K562 (cell line): ENCODE data around the gene SPDYE6. TPM values are rescaled to one million over a fixed set of nuclear protein-coding genes. Genes with fewer than 3 reads are reported as not detected.

Source experiments
- ATAC-seq: fragments of 200-7000 bp; cut with Tn5 transposase; 3 replicates; pipeline ENCODE4 v1.9.1; 2020; ENCODE audit warnings: moderate library complexity
- BruUV-seq: library from RNA; stranded (reverse); fragments of 400-500 nt; replicated peaks from 2 replicates; lab custom pipeline; 2021; lab: Mats Ljungman, UMichigan
- CTCF ChIA-PET: fragments of 300-600 bp; formaldehyde crosslinking; extraction: SDS; loops from one replicate; lab custom pipeline; 2021; ENCODE audit warnings: low intra/inter-chr PET ratio; lab: Yijun Ruan, JAX
- POLR2A ChIA-PET: fragments of 300-600, 350-650 bp; sonication (Branson Sonifier 250); formaldehyde crosslinking; extraction: SDS; loops from one replicate; lab custom pipeline; 2021; ENCODE audit warnings: antibody characterized with exemption, inconsistent platforms; lab: Yijun Ruan, JAX
- DNase-seq, 4 experiments: peaks; one replicate each; pipeline versions ENCODE4 v3.0.0 to v3.0.0-alpha.2; 2011 to 2018; ENCODE audit warnings: low spot score in 3 of 4, mixed read lengths in 3 of 4; ENCODE audit errors: extremely low read depth in 1 of 4
- FAIRE-seq: peaks from 2 replicates; lab custom pipeline; 2011; peaks lifted over from hg19 to GRCh38; lab: Jason Lieb, UNC
- H2AFZ ChIP-seq: 2 replicates; pipeline ENCODE4 v1.6.0; 2011; ENCODE audit warnings: low read depth, low read length, control low read depth, inconsistent platforms
- H3K27ac ChIP-seq: fragments of 200-600 bp; 3 replicates; pipeline ENCODE4 v1.8.0; 2011; ENCODE audit warnings: low read depth, mild to moderate bottlenecking, control low read depth, inconsistent platforms, low read length, moderate library complexity, mixed read lengths; ENCODE audit errors: extremely low read depth
- H3K27me3 ChIP-seq, 2 experiments: fragments of 300-600 bp in 1 of 2; 2 replicates in 1 of 2; 3 replicates in 1 of 2; pipeline versions ENCODE4 v1.6.0 to v1.8.0; 2011; ENCODE audit warnings: inconsistent platforms in 2 of 2, low read length in 2 of 2, mild to moderate bottlenecking in 1 of 2, mixed read lengths in 1 of 2, moderate library complexity in 1 of 2; ENCODE audit not compliant: control insufficient read depth in 2 of 2, insufficient read depth in 2 of 2
- H3K36me3 ChIP-seq: fragments of 300-600 bp; 3 replicates; pipeline ENCODE4 v1.8.0; 2011; ENCODE audit warnings: mild to moderate bottlenecking, low read length, inconsistent platforms; ENCODE audit not compliant: control insufficient read depth, insufficient read depth
- H3K4me1 ChIP-seq, 2 experiments: fragments of 200-600 bp in 1 of 2; replicated peaks in 1 of 2; 2 replicates in 1 of 2; 3 replicates in 1 of 2; pipeline versions ENCODE4 v1.5.1 to v1.8.0; 2011; ENCODE audit warnings: inconsistent platforms in 2 of 2, low read length in 2 of 2, mild to moderate bottlenecking in 1 of 2, mixed read lengths in 1 of 2, moderate library complexity in 1 of 2; ENCODE audit not compliant: control insufficient read depth in 2 of 2, insufficient read depth in 2 of 2
- H3K4me2 ChIP-seq: 2 replicates; pipeline ENCODE4 v1.6.1; 2011; ENCODE audit warnings: low read length, control low read depth, inconsistent platforms, mixed read lengths; ENCODE audit not compliant: insufficient read depth
- H3K4me3 ChIP-seq: fragments of 200-600 bp; sonication (generic), shearing (Covaris generic); 2 replicates; pipeline ENCODE4 v1.5.1; 2016; ENCODE audit warnings: control low read depth, inconsistent platforms
- H3K79me2 ChIP-seq: fragments of 200-600 bp; 3 replicates; pipeline ENCODE4 v1.8.0; 2011; ENCODE audit warnings: low read length, inconsistent platforms; ENCODE audit not compliant: control insufficient read depth, insufficient read depth
- H3K9ac ChIP-seq, 2 experiments: 2 replicates each; pipeline versions ENCODE4 v1.6.0 to v1.6.1; 2011; ENCODE audit warnings: low read depth in 2 of 2, low read length in 2 of 2, control low read depth in 1 of 2, inconsistent platforms in 1 of 2, mild to moderate bottlenecking in 1 of 2, mixed read lengths in 1 of 2; ENCODE audit not compliant: insufficient read depth in 1 of 2
- H3K9me1 ChIP-seq: one replicate; pipeline ENCODE4 v1.6.0; 2011; ENCODE audit warnings: inconsistent platforms, mild to moderate bottlenecking, low read length, moderate library complexity; ENCODE audit not compliant: control insufficient read depth, insufficient read depth
- H3K9me3 ChIP-seq: replicated peaks from 2 replicates; pipeline ENCODE4 v1.5.1; 2011; ENCODE audit warnings: low read depth, low read length, inconsistent platforms; ENCODE audit not compliant: control insufficient read depth, insufficient read depth
- H4K20me1 ChIP-seq: replicated peaks from 2 replicates; pipeline ENCODE4 v1.6.1; 2011; ENCODE audit warnings: low read length, inconsistent platforms, mixed read lengths; ENCODE audit not compliant: control insufficient read depth, insufficient read depth
- CBFB ChIP-seq: sonication (generic); formaldehyde crosslinking; IDR thresholded peaks from 2 replicates; pipeline ENCODE4 v1.4.0; 2020; ENCODE audit warnings: mild to moderate bottlenecking, missing genetic modification reagents
- KDM1A ChIP-seq, 2 experiments: fragments of 450-650 bp; IDR thresholded peaks; 2 replicates each; pipeline ENCODE4 v1.6.1; 2016; ENCODE audit warnings: mild to moderate bottlenecking in 2 of 2
- MAX ChIP-seq: sonication (generic); formaldehyde crosslinking; IDR thresholded peaks from 2 replicates; pipeline ENCODE4 v1.9.0; 2022; ENCODE audit warnings: mild to moderate bottlenecking, missing genetic modification reagents
- PHF20 ChIP-seq: fragments of 450-650 bp; IDR thresholded peaks from 2 replicates; pipeline ENCODE4 v1.6.1; 2018; ENCODE audit not compliant: partially characterized antibody
- THRAP3 ChIP-seq: fragments of 450-650 bp; IDR thresholded peaks from 2 replicates; pipeline ENCODE4 v1.6.1; 2016; ENCODE audit warnings: mild to moderate bottlenecking, inconsistent platforms, borderline replicate concordance
- WGBS: fragments of 100-300 bp; shearing (Covaris generic); methylation state at CpG from one replicate; pipeline ENCODE4 v1.1.6; 2016; ENCODE audit warnings: low coverage, mixed read lengths; ENCODE audit not compliant: insufficient coverage; ENCODE audit errors: missing lambda C conversion rate; 5-methylcytosine and 5-hydroxymethylcytosine counted together
- in situ Hi-C: fragments of 300-500 bp; cut with MboI; formaldehyde crosslinking; loops from 4 replicates; pipeline ENCODE4 v1.15.0; 2018; ENCODE audit warnings: inconsistent platforms, mixed read lengths
- intact Hi-C: fragments of 100-400 bp; cut with micrococcal nuclease; formaldehyde crosslinking; loops from 2 replicates; pipeline ENCODE4 v1.14.2; 2022
- polyA plus RNA-seq, 8 experiments: library from polyadenylated mRNA; depleted of rRNA in 4 of 8; stranded (reverse) in 5 of 8; unstranded in 3 of 8; fragments of >200 nt; fragmentation: Nextera tagmentation in 2 of 8; fragmentation: Illumina TruSeq in 1 of 8; extraction: Ambion mirVana in 2 of 8; extraction: Trizol in 1 of 8; gene quantifications; 2 replicates each; pipeline versions ENCODE4 v1.2.1 to v1.2.3, GENCODE V29; 2011 to 2014; ENCODE audit warnings: inconsistent platforms in 1 of 8, missing spikeins in 1 of 8
- total RNA-seq, 7 experiments: library from RNA; depleted of rRNA in 6 of 7; stranded (reverse); fragments of >200 nt in 6 of 7; fragmentation: Illumina TruSeq in 2 of 7; extraction: Trizol in 2 of 7; gene quantifications; 2 replicates each; pipeline versions ENCODE4 v1.2.1 to v1.2.3, GENCODE V29; 2011 to 2021; ENCODE audit warnings: low replicate concordance in 1 of 7

The SPDYE6 gene
- total and polyA plus RNA-seq, 9 of the 15 experiments (the other 6 are each of a cell fraction or from before 2014, with no cell fraction given): 0.24 to 0.35 TPM; not detected in 7

- no peaks in the 10 kb centered on the region for H3K36me3 ChIP-seq
- peaks cover 0 to 28% of the 10 kb centered on the region in 2 experiments; a peak in 3 of 5 replicates for H3K4me1 ChIP-seq
- ATAC-seq (no peak), FAIRE-seq (no peak), DNase-seq (peak in 1 of 4 experiments; percentile 12)
- no peaks in the 10 kb centered on the region for H3K9me1 ChIP-seq
- H3K9ac ChIP-seq: peak overlapping the region in 1 of 2 experiments; percentile 55; a peak in 1 of 4 replicates
- H3K27ac ChIP-seq: no peak overlapping the region
- no peak overlapping the region for H3K4me3 ChIP-seq
- H3K79me2 ChIP-seq: no peaks in the 10 kb centered on the region
- ChIA-PET CTCF (no interaction called here), POLR2A (no interaction called here)
- intact Hi-C loops: loop anchor here (5.0 kb wide), 1 partner anchor 72 kb away; no protein-coding TSS in a partner anchor
- H4K20me1 ChIP-seq: 0 out of 2 replicates have a peak, but pooled peaks cover 10% of the 10 kb centered on the region
- no peak overlapping the region for H2AFZ ChIP-seq
- peaks cover 45 to 73% of the 10 kb centered on the region in 2 experiments for H3K27me3 ChIP-seq
- TF ChIP-seq PHF20: peak; percentile 20
- TF ChIP-seq CBFB (CRISPR knock-in tag): peak; percentile 38; the same call in 1 of the 2 replicates
- TF ChIP-seq MAX (CRISPR knock-in tag): peak; percentile 42; the same call in 1 of the 2 replicates
- no peak for TF ChIP-seq THRAP3
- TF ChIP-seq KDM1A (IDR thresholded peaks at IDR 0.05): peak in 1 of 2 experiments; percentile 96; a peak in 2 of 4 replicates
- H3K4me2 ChIP-seq: no peak overlapping the region
- WGBS: 45% methylated on average over 25 of the region's 37 CpGs
- in situ Hi-C loops: loop anchor here (5.0 to 25.0 kb wide), 2 partner anchors 33 to 342 kb away; partner anchors contain the start of genes POLR2J2, SH2B2 and SPDYE2B
- no peaks in the 10 kb centered on the region for H3K9me3 ChIP-seq
- no TSS peak for BruUV-seq
These were observed 35.5 kb downstream of the SPDYE6 start for GRCh38 chr7:102320601-102321350.
